Peyer's patch (tissue), 4 donors: Measurements from ENCODE around the gene KIF21B.

Experiments used
- POLR2A ChIP-seq, 2 donors: fragments of 450-650 bp; IDR thresholded peaks; one replicate each; pipeline ENCODE4 v1.5.1; 2017; ENCODE audit warnings: antibody characterized with exemption in 2 of 2, mild to moderate bottlenecking in 2 of 2, moderate library complexity in 2 of 2
- TF ChIP-seq, protein P1 (sequence below), 6 experiments: fragments of 450-650 bp in 4 of 6; fragments of 200-600 bp in 2 of 6; sonication (generic) in 1 of 6; IDR thresholded peaks; one replicate each; pipeline ENCODE4 v1.5.1; 2017 to 2019; ENCODE audit warnings: antibody characterized with exemption in 6 of 6, mild to moderate bottlenecking in 3 of 6, moderate library complexity in 1 of 6

- TF ChIP-seq, protein P1, sequence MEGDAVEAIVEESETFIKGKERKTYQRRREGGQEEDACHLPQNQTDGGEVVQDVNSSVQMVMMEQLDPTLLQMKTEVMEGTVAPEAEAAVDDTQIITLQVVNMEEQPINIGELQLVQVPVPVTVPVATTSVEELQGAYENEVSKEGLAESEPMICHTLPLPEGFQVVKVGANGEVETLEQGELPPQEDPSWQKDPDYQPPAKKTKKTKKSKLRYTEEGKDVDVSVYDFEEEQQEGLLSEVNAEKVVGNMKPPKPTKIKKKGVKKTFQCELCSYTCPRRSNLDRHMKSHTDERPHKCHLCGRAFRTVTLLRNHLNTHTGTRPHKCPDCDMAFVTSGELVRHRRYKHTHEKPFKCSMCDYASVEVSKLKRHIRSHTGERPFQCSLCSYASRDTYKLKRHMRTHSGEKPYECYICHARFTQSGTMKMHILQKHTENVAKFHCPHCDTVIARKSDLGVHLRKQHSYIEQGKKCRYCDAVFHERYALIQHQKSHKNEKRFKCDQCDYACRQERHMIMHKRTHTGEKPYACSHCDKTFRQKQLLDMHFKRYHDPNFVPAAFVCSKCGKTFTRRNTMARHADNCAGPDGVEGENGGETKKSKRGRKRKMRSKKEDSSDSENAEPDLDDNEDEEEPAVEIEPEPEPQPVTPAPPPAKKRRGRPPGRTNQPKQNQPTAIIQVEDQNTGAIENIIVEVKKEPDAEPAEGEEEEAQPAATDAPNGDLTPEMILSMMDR (IDR thresholded peaks at IDR 0.05): no peak
- no peak for TF ChIP-seq POLR2A (IDR thresholded peaks at IDR 0.05)
Observed at GRCh38 chr1:201015551-201016091, 7.9 kb downstream of the KIF21B start.
